HepG2 (cell line): ENCODE data around the gene TIMELESS. TPM values are rescaled to one million over a fixed set of nuclear protein-coding genes. Genes with fewer than 3 reads are reported as not detected.

Experiments
- ARNTL ChIP-seq: sonication (generic); formaldehyde crosslinking; IDR thresholded peaks from 2 replicates; pipeline ENCODE4 v1.4.0; 2020; ENCODE audit warnings: mild to moderate bottlenecking, missing genetic modification reagents
- ATM ChIP-seq: fragments of 450-650 bp; IDR thresholded peaks from 2 replicates; pipeline ENCODE4 v1.7.1; 2017; ENCODE audit warnings: mild to moderate bottlenecking, borderline replicate concordance
- BORCS8-MEF2B ChIP-seq: sonication (generic); formaldehyde crosslinking; IDR thresholded peaks from 2 replicates; pipeline ENCODE4 v1.8.0; 2022; ENCODE audit warnings: mild to moderate bottlenecking, missing genetic modification reagents
- CCAR2 ChIP-seq: fragments of 200-400 bp; formaldehyde crosslinking; optimal IDR thresholded peaks from 2 replicates; pipeline ENCODE3; 2018; ENCODE audit warnings: low read depth, mild to moderate bottlenecking, low read length, moderate library complexity
- HNRNPL ChIP-seq: fragments of 200-400 bp; formaldehyde crosslinking; IDR thresholded peaks from 2 replicates; pipeline ENCODE4 v1.6.1; 2017; ENCODE audit warnings: mild to moderate bottlenecking, low read depth, low read length
- HOXA3 ChIP-seq: sonication (generic); formaldehyde crosslinking; IDR thresholded peaks from 2 replicates; pipeline ENCODE4 v1.5.0; 2020; ENCODE audit warnings: missing genetic modification reagents
- KAT8 ChIP-seq: IDR thresholded peaks from 2 replicates; pipeline ENCODE4 v1.6.1; 2016; ENCODE audit warnings: missing genetic modification reagents, missing compliant biosample characterization
- MAX ChIP-seq: IDR thresholded peaks from 2 replicates; pipeline ENCODE4 v1.6.1; 2012; ENCODE audit warnings: inconsistent platforms
- NFRKB ChIP-seq: fragments of 450-650 bp; IDR thresholded peaks from 2 replicates; pipeline ENCODE4 v1.6.1; 2017
- NFYB ChIP-seq: sonication (generic); formaldehyde crosslinking; IDR thresholded peaks from 2 replicates; pipeline ENCODE4 v1.4.0; 2020; ENCODE audit warnings: missing genetic modification reagents
- SNAPC4 ChIP-seq: sonication (generic); formaldehyde crosslinking; IDR thresholded peaks from 2 replicates; pipeline ENCODE4 v1.4.0; 2020; ENCODE audit warnings: mild to moderate bottlenecking, missing genetic modification reagents
- SRF ChIP-seq: IDR thresholded peaks from 2 replicates; pipeline ENCODE4 v1.6.1; 2011; ENCODE audit warnings: mild to moderate bottlenecking, low read depth, low read length, moderate library complexity
- ZBTB7A ChIP-seq: sonication (generic); formaldehyde crosslinking; IDR thresholded peaks from 2 replicates; pipeline ENCODE4 v1.8.0; 2022; ENCODE audit warnings: mild to moderate bottlenecking, missing genetic modification reagents
- ZNF318 ChIP-seq: sonication (generic); formaldehyde crosslinking; IDR thresholded peaks from 2 replicates; pipeline ENCODE4 v1.4.0; 2020; ENCODE audit warnings: mild to moderate bottlenecking, missing genetic modification reagents
- ZNF557 ChIP-seq: sonication (generic); formaldehyde crosslinking; IDR thresholded peaks from 2 replicates; pipeline ENCODE4 v1.4.0; 2020; ENCODE audit warnings: missing genetic modification reagents
- ZNF563 ChIP-seq: sonication (generic); formaldehyde crosslinking; IDR thresholded peaks from 2 replicates; pipeline ENCODE4 v1.8.0; 2022; ENCODE audit warnings: mild to moderate bottlenecking, moderate library complexity, missing genetic modification reagents
- polyA plus RNA-seq, 8 experiments: library from polyadenylated mRNA; depleted of rRNA in 3 of 8; stranded (reverse) in 7 of 8; unstranded in 1 of 8; fragments of >200 nt; fragmentation: Illumina TruSeq in 4 of 8; extraction: Trizol in 4 of 8; gene quantifications; 2 replicates each; pipeline versions ENCODE4 v1.2.1 to v1.2.3, GENCODE V29; 2011 to 2016; ENCODE audit warnings: low read depth in 4 of 8, missing spikeins in 1 of 8, mixed read lengths in 1 of 8; ENCODE audit not compliant: insufficient read depth in 1 of 8
- total RNA-seq, 5 experiments: library from RNA; depleted of rRNA; stranded (reverse); fragments of >200 nt; fragmentation: Illumina TruSeq; extraction: Trizol; gene quantifications; 2 replicates each; pipeline ENCODE4 v1.2.3, GENCODE V29; 2016; ENCODE audit warnings: low read depth in 1 of 5

Gene TIMELESS
- total and polyA plus RNA-seq, 2 of the 13 experiments (the other 11 are each of a cell fraction or from before 2014, with no cell fraction given), result 4.0 to 20.3 TPM

DNA sequence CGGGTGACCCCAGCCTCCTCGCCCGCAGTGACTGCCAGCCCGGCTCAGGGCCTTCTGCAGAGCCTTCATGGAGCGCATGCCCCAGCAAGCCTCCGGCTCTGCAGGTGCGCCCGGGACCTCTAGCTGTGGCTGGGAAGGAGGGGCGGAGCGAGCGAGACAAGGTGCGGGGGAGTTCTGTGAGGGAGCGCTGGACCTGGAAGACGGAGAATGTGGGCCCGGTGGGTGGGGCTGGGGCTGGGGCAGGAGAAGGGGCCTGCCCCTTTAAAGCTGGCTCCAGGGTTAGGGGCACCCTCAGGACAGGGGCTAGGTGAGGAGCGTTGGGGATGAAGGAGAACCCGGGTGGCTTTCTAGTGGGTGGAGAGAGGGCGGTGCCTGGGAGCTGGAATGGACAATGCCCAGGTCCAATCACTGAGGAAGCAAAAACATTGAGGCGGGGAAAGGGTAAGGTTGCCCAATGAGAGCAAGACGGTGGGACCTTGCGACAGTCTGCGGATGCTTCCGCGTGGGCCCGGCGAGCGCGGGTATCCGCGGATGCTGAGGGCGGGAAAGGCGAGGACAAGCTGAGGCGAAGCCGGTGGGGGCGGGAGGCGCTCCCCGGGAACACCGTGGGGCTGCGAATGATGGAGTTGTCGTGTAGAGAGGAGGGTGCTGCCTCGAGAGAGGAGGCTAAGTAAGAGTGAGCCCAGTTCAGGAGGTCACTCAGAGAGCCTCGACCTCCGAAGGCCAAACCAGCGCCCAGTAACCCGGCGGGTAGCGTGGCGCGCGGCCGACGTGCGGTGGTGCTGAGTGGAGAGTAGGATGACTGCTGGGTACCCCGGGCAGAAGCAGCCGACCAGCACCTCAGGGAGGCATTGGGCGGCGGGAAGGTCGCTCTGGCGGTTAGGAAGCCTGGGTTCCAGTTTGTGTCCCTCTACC is 39.1 kb upstream of the TIMELESS start, which contains the start of gene GLS2 (continued):
- TF ChIP-seq ZNF318 (CRISPR knock-in tag) (peak; percentile 88; the same call in 1 of the 2 replicates), NFRKB (no peak), SNAPC4 (CRISPR knock-in tag) (no peak), ARNTL (CRISPR knock-in tag) (no peak), SRF (no peak), ZNF563 (CRISPR knock-in tag) (peak; percentile 89; the same call in 1 of the 2 replicates), ZNF557 (CRISPR knock-in tag) (peak; percentile 99), CCAR2 (no peak), ATM (no peak), HOXA3 (CRISPR knock-in tag) (peak; percentile 93), KAT8 (CRISPR knock-in tag) (peak; percentile 77), MAX (peak; percentile 99), ZBTB7A (CRISPR knock-in tag) (peak; percentile 76), HNRNPL (0 out of 2 replicates have a peak, but pooled peaks have one; percentile 3), NFYB (CRISPR knock-in tag) (peak; percentile 90), BORCS8-MEF2B (peak; percentile 95)
